Fibroblast of lung (primary cell): Measurements from ENCODE around the gene TCP10L. TPM values are rescaled to one million over a fixed set of nuclear protein-coding genes. Genes with fewer than 3 reads are reported as not detected.

Source experiments
- DNase-seq, 2 donors: peaks; one replicate each; pipeline versions ENCODE4 v3.0.0 to v3.0.0-alpha.2; 2010; ENCODE audit warnings: low read depth in 2 of 2
- H2AFZ ChIP-seq: 2 replicates; pipeline ENCODE4 v1.5.1; 2012; ENCODE audit warnings: low read length, control low read depth, inconsistent platforms
- H3K27ac ChIP-seq: 2 replicates; pipeline ENCODE4 v1.5.1; 2011; ENCODE audit warnings: low read length, control low read depth; ENCODE audit not compliant: insufficient read depth
- H3K27me3 ChIP-seq: 2 replicates; pipeline ENCODE4 v1.5.1; 2011; ENCODE audit warnings: mild to moderate bottlenecking, low read length; ENCODE audit not compliant: control insufficient read depth, insufficient read depth
- H3K36me3 ChIP-seq: 2 replicates; pipeline ENCODE4 v1.5.1; 2011; ENCODE audit warnings: low read length; ENCODE audit not compliant: control insufficient read depth, insufficient read depth
- H3K4me1 ChIP-seq: 2 replicates; pipeline ENCODE4 v1.5.1; 2011; ENCODE audit warnings: low read length; ENCODE audit not compliant: control insufficient read depth, insufficient read depth; ENCODE audit errors: extremely low read depth
- H3K4me2 ChIP-seq: 2 replicates; pipeline ENCODE4 v1.5.1; 2011; ENCODE audit warnings: low read length, control low read depth; ENCODE audit not compliant: insufficient read depth; ENCODE audit errors: extremely low read depth
- H3K4me3 ChIP-seq, 4 experiments: fragments of 200-600 bp in 1 of 4; sonication (generic) in 1 of 4; replicated peaks in 1 of 4; 2 replicates each; pipeline ENCODE4 v1.5.1; 2011 to 2016; ENCODE audit warnings: low read length in 4 of 4, low read depth in 3 of 4, mild to moderate bottlenecking in 3 of 4, control low read depth in 2 of 4, inconsistent platforms in 1 of 4, mixed read lengths in 1 of 4; ENCODE audit not compliant: insufficient read depth in 1 of 4; ENCODE audit errors: control extremely low read depth in 1 of 4
- H3K79me2 ChIP-seq: 2 replicates; pipeline ENCODE4 v1.5.1; 2012; ENCODE audit warnings: mild to moderate bottlenecking, low read length, inconsistent platforms; ENCODE audit not compliant: control insufficient read depth, insufficient read depth
- H3K9ac ChIP-seq: 2 replicates; pipeline ENCODE4 v1.5.1; 2011; ENCODE audit warnings: mild to moderate bottlenecking, low read length, control low read depth; ENCODE audit not compliant: insufficient read depth
- H3K9me3 ChIP-seq: 2 replicates; pipeline ENCODE4 v1.5.1; 2012; ENCODE audit warnings: low read depth, low read length; ENCODE audit not compliant: control insufficient read depth, insufficient read depth
- H4K20me1 ChIP-seq: 2 replicates; pipeline ENCODE4 v1.5.1; 2011; ENCODE audit warnings: low read length; ENCODE audit not compliant: control insufficient read depth, insufficient read depth; ENCODE audit errors: extremely low read depth
- EZH2 ChIP-seq: IDR thresholded peaks from 2 replicates; pipeline ENCODE4 v1.5.1; 2012; ENCODE audit warnings: low read length, control low read depth, mild to moderate bottlenecking; ENCODE audit errors: missing control alignments
- polyA plus RNA-seq, 2 donors: library from polyadenylated mRNA; depleted of rRNA in 1 of 2; stranded (reverse) in 1 of 2; unstranded in 1 of 2; fragments of >200 nt; gene quantifications; 2 replicates each; pipeline ENCODE4 v1.2.1, GENCODE V29; 2011 to 2012; ENCODE audit warnings: missing spikeins in 1 of 2
- total RNA-seq: library from RNA; depleted of rRNA; stranded (reverse); fragments of >200 nt; gene quantifications from 2 replicates; pipeline ENCODE4 v1.2.1, GENCODE V29; 2014
- TF ChIP-seq, protein P1 (sequence below), 2 donors: IDR thresholded peaks in 1 of 2; conservative IDR thresholded peaks in 1 of 2; 1 replicate in 1 of 2; 2 replicates in 1 of 2; pipeline ENCODE4 v1.5.1; 2011 to 2012; ENCODE audit warnings: low read length in 2 of 2, control low read depth in 1 of 2, inconsistent platforms in 1 of 2, low read depth in 1 of 2, mild to moderate bottlenecking in 1 of 2

Gene TCP10L
- total and polyA plus RNA-seq, 2 donors (not counting 1 experiment from before 2014, with no cell fraction given): 0.24 to 0.83 TPM

DNA sequence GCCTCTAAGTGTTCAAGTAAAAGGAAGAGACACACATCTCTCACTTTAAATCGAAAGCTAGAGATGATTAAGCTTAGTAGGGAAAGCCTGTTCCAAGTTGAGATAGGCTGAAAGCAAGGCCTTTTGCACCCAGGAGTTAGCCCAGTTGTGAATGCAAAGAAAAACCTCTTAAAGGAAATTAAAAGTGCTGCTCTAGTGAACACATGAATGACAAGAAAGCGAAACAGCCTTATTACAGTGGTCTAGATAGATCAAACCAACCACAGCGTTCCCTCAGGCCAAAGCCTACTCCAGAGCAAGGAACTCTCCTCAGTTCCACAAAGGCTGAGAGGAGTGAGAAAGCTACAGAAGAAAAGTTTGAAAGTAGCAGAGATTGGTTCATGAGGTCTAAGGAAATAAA lies 14.9 kb downstream of the TCP10L start:
- DNase-seq: no peak
- Histone ChIP-seq H3K4me2 (no peak overlapping the region), H3K4me3 (no peak overlapping the region), H3K79me2 (no peaks in the 10 kb centered on the region), H2AFZ (no peak overlapping the region), H4K20me1 (no peaks in the 10 kb centered on the region), H3K36me3 (no peaks in the 10 kb centered on the region), H3K9ac (no peak overlapping the region), H3K27ac (no peak overlapping the region), H3K4me1 (peaks cover 5% of the 10 kb centered on the region), H3K9me3 (no peaks in the 10 kb centered on the region), H3K27me3 (peaks cover 10% of the 10 kb centered on the region)
- no peak for TF ChIP-seq EZH2
- TF ChIP-seq, protein P1, sequence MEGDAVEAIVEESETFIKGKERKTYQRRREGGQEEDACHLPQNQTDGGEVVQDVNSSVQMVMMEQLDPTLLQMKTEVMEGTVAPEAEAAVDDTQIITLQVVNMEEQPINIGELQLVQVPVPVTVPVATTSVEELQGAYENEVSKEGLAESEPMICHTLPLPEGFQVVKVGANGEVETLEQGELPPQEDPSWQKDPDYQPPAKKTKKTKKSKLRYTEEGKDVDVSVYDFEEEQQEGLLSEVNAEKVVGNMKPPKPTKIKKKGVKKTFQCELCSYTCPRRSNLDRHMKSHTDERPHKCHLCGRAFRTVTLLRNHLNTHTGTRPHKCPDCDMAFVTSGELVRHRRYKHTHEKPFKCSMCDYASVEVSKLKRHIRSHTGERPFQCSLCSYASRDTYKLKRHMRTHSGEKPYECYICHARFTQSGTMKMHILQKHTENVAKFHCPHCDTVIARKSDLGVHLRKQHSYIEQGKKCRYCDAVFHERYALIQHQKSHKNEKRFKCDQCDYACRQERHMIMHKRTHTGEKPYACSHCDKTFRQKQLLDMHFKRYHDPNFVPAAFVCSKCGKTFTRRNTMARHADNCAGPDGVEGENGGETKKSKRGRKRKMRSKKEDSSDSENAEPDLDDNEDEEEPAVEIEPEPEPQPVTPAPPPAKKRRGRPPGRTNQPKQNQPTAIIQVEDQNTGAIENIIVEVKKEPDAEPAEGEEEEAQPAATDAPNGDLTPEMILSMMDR (conservative IDR thresholded peaks at IDR 0.05 in 1 of 2, IDR thresholded peaks at IDR 0.05 in 1 of 2; ENCODE audit: low read depth in 1 of 2, low read length in 2 of 2): no peak

DNA sequence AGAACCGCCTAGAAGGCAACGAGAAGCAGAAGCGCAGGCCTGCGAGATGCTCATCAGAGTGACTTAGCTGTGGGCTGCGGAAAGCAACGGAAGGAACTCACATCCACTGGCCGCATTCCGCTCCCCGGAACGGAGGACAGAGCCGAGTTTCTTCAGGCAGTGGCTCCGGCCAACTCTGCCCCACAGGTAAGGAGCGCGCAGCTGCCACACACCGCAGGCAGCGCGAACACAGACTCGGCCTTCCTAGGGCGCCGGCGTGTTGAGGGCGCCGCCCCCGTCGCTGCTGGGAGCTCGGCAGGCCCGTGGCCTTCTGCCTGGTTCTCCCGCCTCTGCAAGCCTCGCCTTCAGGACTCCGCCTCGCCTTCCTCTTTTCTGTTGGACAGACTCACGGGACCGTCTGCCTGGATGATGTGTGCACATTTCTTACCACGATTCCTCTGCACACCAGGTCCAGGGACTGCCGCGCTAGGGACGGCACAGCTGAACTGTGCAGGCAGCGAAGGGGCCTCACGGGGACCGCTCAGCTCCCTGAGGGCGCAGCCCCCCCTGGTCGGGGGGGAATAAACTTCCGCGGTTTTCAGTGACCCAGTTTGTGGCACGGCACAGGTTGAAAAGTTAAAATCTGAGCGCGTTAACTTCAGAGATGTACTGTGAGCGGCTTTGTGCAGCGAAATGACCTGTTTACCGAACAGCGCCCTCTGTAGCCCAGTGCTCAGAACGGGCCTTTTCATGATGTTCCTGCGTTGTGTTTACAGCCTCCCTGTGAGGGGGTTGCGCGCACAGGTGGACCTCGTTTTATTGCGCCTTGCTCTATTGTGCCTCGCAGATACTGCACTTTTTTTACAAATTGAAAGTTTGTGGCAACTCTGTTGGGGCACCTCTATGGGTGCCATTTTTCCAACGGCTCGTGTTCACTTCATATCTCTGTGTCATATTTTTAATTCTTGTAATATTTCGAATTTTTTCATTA lies 15.8 kb downstream of the TCP10L start:
- Histone ChIP-seq H3K4me1 (peaks cover 5% of the 10 kb centered on the region), H3K9ac (peak overlapping the region; percentile 62), H4K20me1 (no peaks in the 10 kb centered on the region), H3K4me3 (peak overlapping the region; percentile 70 to 77 (median 71)), H3K27me3 (peaks cover 6% of the 10 kb centered on the region), H3K9me3 (no peaks in the 10 kb centered on the region), H2AFZ (peak overlapping the region; percentile 99), H3K36me3 (no peaks in the 10 kb centered on the region), H3K79me2 (no peaks in the 10 kb centered on the region), H3K27ac (peak overlapping the region; percentile 66), H3K4me2 (peak overlapping the region; percentile 98)
- DNase-seq: peak; percentile 80 to 82
- TF ChIP-seq EZH2: no peak
- TF ChIP-seq, protein P1 (conservative IDR thresholded peaks at IDR 0.05 in 1 of 2, IDR thresholded peaks at IDR 0.05 in 1 of 2; ENCODE audit: low read depth in 1 of 2, low read length in 2 of 2): peak; percentile 85 to 87

DNA sequence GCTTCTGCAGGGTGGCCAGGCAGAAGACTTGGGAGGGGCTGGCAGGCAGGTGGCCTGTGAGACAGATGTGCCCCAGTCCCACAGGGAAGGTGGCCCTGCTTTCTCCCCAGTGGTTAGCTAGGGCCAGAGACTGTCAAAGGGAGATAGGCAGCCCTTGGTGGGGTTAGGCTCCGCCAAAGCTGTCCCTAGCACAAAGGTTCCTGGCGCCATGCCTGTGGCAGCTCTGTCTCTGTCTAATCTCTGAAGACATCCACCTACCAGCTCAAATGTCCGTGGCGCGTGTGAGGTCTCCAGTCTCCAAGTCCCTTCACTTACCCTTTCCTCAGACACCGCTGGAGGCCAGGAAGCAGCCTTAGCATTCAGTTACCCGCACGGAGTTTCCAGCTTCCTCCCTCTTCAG lies 17.7 kb downstream of the TCP10L start:
- no peak overlapping the region for H3K9ac ChIP-seq
- H3K9me3 ChIP-seq: no peaks in the 10 kb centered on the region
- H3K4me1 ChIP-seq: peaks cover 5% of the 10 kb centered on the region
- H4K20me1 ChIP-seq: no peaks in the 10 kb centered on the region
- no peaks in the 10 kb centered on the region for H3K36me3 ChIP-seq
- H3K27ac ChIP-seq: no peak overlapping the region
- no peak overlapping the region for H3K4me2 ChIP-seq
- no peaks in the 10 kb centered on the region for H3K27me3 ChIP-seq
- no peak overlapping the region for H2AFZ ChIP-seq
- H3K79me2 ChIP-seq: no peaks in the 10 kb centered on the region
- TF ChIP-seq EZH2: no peak
- TF ChIP-seq, protein P1 (conservative IDR thresholded peaks at IDR 0.05 in 1 of 2, IDR thresholded peaks at IDR 0.05 in 1 of 2; ENCODE audit: low read depth in 1 of 2, low read length in 2 of 2): no peak
- no peak for DNase-seq
- H3K4me3 ChIP-seq: no peak overlapping the region
